ENCODE measurements around the gene CIAO3. TPM values are rescaled to one million over a fixed set of nuclear protein-coding genes. Genes with fewer than 3 reads are reported as not detected.
A peak's percentile ranks its signal among the peaks of the same experiment; 100 is the strongest.

Gene CIAO3
- total RNA-seq, 1 experiment from 2014 or later: 21.9 TPM

GRCh38 chr16:715477-716199, 25.2 kb downstream of the CIAO3 start:
- Histone ChIP-seq H3K23ac (ENCODE audit: insufficient read length, low read depth, low read length) (no peak overlapping the region), H3T11ph (ENCODE audit: low read length) (no peak overlapping the region), H3K27me3 (ENCODE audit: insufficient read depth, low read length) (no peaks in the 10 kb centered on the region; the same call in 1 of the 2 replicates), H2BK120ac (ENCODE audit: low read depth, low read length, poor library complexity, severe bottlenecking) (no peak overlapping the region), H3K56ac (ENCODE audit: insufficient read length, low read depth, low read length) (no peak overlapping the region), H3K4me2 (ENCODE audit: insufficient read depth, insufficient read length, low read length) (peak overlapping the region; percentile 30), H4K20me1 (ENCODE audit: control insufficient read depth, insufficient read depth, insufficient read length) (no peaks in the 10 kb centered on the region), H2AFZ (ENCODE audit: low read length) (no peak overlapping the region), H4K91ac (ENCODE audit: insufficient read length, low read depth, low read length) (no peak overlapping the region), H3K9me3 (ENCODE audit: control insufficient read depth, low read depth, low read length) (no peaks in the 10 kb centered on the region), H2BK12ac (ENCODE audit: insufficient read length, low read depth, low read length) (no peak overlapping the region), H3K79me2 (ENCODE audit: insufficient read depth, low read length) (no peaks in the 10 kb centered on the region), H2BK5ac (ENCODE audit: insufficient read length, low read length) (no peak overlapping the region), H2BK15ac (ENCODE audit: low read depth, low read length) (no peak overlapping the region), H4K8ac (replicated peaks; ENCODE audit: insufficient read length, low read depth, low read length) (no peak overlapping the region), H3K23me2 (ENCODE audit: insufficient read length, low read depth, low read length, poor library complexity, severe bottlenecking) (peaks cover 8% of the 10 kb centered on the region), H4K5ac (ENCODE audit: insufficient read length, low read depth, low read length) (no peak overlapping the region), H3K18ac (ENCODE audit: insufficient read length, low read depth, low read length) (no peak overlapping the region), H3K9ac (ENCODE audit: extremely low read depth, insufficient read length, low read length) (no peak overlapping the region), H3K79me1 (ENCODE audit: insufficient read depth, low read depth, low read length, poor library complexity, severe bottlenecking) (no peaks in the 10 kb centered on the region), H3K4ac (ENCODE audit: low read depth, low read length) (no peak overlapping the region), H2AK5ac (ENCODE audit: insufficient read length, low read length) (no peak overlapping the region), H3K27ac (ENCODE audit: insufficient read length, low read depth, low read length) (no peak overlapping the region), H3K14ac (ENCODE audit: insufficient read depth, low read length) (no peak overlapping the region), H2BK20ac (ENCODE audit: low read depth, low read length, poor library complexity, severe bottlenecking) (no peak overlapping the region), H3K4me1 (ENCODE audit: insufficient read depth, low read length) (no peaks in the 10 kb centered on the region)
- TF ChIP-seq, protein P1, sequence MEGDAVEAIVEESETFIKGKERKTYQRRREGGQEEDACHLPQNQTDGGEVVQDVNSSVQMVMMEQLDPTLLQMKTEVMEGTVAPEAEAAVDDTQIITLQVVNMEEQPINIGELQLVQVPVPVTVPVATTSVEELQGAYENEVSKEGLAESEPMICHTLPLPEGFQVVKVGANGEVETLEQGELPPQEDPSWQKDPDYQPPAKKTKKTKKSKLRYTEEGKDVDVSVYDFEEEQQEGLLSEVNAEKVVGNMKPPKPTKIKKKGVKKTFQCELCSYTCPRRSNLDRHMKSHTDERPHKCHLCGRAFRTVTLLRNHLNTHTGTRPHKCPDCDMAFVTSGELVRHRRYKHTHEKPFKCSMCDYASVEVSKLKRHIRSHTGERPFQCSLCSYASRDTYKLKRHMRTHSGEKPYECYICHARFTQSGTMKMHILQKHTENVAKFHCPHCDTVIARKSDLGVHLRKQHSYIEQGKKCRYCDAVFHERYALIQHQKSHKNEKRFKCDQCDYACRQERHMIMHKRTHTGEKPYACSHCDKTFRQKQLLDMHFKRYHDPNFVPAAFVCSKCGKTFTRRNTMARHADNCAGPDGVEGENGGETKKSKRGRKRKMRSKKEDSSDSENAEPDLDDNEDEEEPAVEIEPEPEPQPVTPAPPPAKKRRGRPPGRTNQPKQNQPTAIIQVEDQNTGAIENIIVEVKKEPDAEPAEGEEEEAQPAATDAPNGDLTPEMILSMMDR (conservative IDR thresholded peaks at IDR 0.05): peak; percentile 44; the same call in 2 of the 3 replicates
- WGBS (ENCODE audit: extremely low coverage, insufficient read length, low lambda C conversion rate): no CpG with 5 or more reads among the region's 74 CpGs
- H3K27ac Mint-ChIP-seq: no peak overlapping the region
- no peaks in the 10 kb centered on the region for H3K36me3 Mint-ChIP-seq (ENCODE audit: insufficient read depth in 1 of 3, low read depth in 3 of 3)
- H3K4me3 Mint-ChIP-seq: peak overlapping the region; percentile 55 to 78
- peaks cover 54% of the 10 kb centered on the region for H3K27me3 Mint-ChIP-seq (ENCODE audit: low read depth)
- peak; percentile 49 for DNase-seq
- H3K9me3 Mint-ChIP-seq: no peaks in the 10 kb centered on the region; a peak in 2 of 5 replicates
- peaks cover 17 to 31% of the 10 kb centered on the region in 2 experiments for H3K4me1 Mint-ChIP-seq

Measured in H9 (cell line).